GM19099 (cell line): ENCODE data around the gene UIMC1.

Experiments
- POLR2A ChIP-seq: IDR thresholded peaks from 3 replicates; pipeline ENCODE4 v1.6.1; 2011; ENCODE audit warnings: low read depth; ENCODE audit not compliant: insufficient read length; ENCODE audit errors: extremely low read depth

Gene UIMC1

DNA sequence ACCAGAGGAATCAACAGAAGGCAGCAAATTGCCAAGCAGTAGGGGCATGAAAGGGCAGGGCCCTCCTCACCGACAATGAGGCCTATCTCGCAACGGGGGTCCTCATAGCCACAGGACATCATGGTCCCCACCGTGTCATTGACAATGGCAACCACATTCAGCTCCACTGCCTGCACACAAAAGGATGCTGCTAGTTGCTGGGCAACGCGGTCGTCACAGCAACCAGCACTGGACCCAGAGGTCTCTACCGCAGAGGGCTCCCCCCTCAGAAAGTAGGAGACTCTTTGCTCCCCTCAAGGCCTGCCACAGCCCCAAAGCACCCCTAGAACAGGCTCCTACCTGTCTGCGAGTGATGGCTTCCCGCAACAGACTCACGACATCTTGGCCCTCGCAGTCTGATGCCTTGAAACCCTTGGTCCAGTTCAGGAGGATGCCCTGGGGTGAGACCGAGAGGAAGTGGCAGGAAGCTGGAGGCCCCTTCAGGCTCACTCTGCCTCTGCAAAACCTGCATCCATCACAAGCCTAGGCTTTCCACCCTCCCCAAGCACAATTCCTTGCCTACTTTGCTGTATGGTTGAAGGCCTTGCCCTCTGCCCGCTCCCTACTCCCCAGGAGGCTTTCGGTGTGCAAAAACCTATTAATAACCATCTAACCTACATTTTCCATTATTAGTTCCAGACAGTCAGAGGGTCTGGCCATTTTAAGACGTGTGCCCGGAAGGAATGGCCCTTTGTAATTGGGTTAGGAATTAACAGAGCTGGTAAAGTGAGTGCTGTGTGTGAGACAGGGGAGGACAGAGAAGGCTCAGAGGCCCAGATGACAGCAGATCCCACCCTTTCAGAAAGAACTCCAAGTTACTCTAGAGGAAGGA, 122.6 kb downstream of the UIMC1 start:
- no peak for TF ChIP-seq POLR2A

GRCh38 chr5:176882567-176882903, 124.0 kb downstream of the UIMC1 start:
- no peak for TF ChIP-seq POLR2A

DNA sequence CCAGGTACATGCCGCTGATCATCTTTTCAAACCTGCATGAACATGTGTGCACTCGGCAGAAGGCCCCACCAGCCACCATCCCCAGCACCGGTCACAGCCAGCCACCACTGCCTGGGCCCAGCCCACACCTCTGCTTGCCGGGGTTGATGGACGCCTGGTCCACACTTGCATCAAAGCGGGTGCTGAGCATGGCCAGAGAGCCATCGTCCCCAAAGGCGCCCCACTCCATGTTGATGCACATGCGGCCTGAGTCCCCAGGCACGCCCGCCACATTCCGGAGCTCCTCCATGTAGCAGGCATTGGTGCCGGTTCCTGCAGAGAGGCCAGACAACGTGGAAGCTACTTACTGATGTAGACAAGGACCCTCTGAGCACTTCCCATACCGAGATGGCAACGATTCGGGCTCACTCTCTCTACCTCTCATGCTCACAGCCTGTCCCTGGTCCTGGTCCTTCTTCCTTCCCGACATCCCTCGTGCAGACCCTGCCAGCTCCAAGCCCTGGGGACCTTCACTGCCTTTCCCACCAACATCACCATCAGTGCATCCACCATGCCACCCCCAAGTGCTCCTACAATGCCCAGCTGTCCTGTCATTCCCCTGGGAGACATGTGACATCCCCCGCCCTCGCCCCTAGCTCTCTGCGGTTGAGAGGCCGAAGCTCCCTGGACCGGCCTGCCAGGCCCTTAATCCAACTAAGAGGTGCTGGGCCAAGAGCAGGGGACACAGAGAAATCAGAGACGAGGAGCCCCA, 124.6 kb downstream of the UIMC1 start:
- no peak for TF ChIP-seq POLR2A

DNA sequence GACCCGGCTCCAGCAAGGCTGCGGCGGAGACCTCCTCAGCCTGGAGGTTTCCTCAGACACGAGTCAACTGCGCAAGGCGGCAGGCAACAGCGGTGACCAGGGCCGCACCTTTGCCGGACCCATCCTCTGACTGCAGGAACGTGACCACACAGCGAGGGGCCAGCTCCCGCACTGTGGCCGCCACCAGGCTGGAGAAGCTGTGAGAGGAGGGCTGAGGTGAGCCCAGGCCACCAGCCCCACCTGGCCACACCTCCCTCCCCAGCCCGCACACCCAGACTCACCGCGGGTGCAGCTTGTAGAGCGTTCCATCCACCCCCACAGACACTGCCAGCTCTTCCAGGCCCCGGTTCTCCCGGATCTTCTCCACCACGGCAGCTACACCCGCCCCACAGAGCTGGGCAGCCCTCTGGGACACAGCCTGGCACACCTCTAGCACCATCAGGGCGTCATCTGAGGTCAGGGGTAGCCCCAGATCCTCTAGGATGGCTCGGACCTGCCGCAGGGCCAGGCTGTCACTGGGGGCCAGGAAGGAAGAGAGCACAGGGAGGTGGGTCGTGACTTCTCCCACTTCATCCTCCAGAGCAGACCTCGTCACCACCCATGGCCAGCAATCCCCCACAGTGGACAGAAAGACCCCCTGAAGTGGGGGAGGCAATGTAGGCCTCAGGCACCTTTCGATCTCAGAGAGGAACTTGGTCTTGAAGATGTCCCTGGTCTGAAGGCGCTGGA, 125.4 kb downstream of the UIMC1 start:
- no peak for TF ChIP-seq POLR2A

GRCh38 chr5:176880366-176881020, 126.1 kb downstream of the UIMC1 start:
- TF ChIP-seq POLR2A, result no peak

GRCh38 chr5:176879663-176880361, 126.8 kb downstream of the UIMC1 start:
- no peak for TF ChIP-seq POLR2A

DNA sequence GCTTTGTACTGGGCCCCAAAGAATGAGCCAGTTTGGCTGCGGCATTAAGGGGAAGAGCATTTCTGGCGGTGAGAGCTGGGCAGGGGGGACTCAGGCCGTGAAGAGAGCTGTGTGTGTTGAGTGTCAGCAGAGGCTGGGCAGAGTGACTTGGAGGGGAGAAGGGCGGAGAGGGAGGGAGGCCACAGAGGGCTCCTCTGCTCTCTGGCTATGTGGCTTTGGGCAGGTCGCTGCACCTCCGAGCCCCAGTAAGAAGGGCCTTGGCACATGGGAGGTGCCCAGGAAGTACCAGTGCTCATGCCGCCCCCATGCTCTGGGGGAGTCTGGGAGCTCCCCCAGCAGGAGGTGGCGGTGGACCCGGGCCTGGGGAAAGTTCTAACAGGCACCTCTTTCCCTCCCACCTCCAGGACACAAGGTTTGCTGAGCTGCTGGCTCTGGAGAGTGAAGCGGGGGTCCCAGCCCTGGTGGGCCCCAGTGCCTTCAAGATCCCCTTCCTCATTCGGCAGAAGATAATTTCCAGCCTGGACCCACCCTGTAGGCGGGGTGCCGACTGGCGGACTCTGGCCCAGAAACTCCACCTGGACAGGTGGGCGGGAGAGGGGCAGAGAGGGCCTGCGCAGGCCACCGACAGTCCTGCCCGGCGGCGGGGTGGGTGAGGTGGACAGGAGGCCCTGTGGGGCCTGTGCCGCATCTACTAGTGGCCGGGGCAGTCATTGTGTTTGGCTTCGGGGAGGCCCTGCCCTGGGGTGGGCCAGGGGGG, 127.5 kb downstream of the UIMC1 start:
- no peak for TF ChIP-seq POLR2A

DNA sequence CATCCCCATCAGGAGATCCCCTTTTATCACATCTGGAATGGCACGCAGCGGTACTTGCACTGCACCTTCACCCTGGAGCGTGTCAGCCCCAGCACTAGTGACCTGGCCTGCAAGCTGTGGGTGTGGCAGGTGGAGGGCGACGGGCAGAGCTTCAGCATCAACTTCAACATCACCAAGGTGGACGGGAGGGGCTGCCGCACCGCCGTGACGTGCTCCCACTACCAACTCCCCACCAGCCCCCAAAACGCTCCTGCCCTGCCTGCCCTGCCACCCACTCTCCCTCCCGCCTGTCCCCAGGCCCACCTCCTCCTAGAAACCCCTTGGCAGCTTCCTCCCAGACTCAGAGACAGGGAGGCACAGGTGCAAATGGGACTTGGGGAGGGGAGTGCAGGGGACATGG, 128.1 kb downstream of the UIMC1 start:
- no peak for TF ChIP-seq POLR2A

GRCh38 chr5:176877793-176878331, 128.7 kb downstream of the UIMC1 start:
- TF ChIP-seq POLR2A, result no peak

DNA sequence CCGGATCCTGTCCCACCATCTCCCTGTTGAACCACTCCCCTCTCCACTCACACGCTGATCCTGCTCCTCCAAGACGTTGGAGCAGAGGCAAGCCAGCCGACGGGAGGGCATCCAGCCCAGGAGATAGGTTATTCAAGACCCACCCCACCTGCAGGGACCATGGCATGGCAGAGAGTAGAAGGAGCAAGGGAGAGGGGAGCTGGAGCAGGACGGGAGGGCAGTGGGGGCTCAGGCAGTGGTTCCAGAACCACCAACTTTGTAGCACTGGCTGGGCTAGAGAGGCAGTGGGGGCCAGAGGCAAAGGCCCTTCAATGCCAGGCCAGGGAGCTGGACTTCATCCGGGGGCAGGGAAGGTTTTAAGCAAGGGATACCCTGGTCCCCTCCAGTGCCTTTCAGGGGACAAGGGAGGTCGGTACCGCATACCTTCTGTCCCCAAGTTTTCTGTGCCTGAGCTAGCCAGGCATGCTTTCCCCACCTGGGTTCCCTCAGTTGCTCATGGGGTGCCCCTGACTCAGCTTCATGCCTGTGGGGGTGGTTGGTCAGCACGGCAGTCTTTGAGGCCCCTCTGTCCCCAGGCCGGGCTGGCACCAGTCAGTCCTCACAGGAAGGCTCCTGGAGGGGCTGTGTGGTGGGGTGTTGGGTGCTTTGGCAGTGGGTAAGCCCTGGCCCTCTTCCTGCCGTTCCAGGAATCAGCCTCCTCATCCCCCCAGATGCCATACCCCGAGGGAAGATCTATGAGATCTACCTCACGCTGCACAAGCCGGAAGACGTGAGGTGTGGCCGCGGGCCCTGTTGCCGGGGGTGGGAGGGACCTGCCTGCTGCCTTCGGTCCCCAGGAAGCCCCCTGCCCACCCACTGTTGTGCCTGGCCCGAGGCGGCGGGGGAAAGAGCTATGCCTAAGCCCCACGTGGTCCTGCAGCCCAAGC, 129.8 kb downstream of the UIMC1 start:
- TF ChIP-seq POLR2A, result no peak

GRCh38 chr5:176875783-176876505, 130.6 kb downstream of the UIMC1 start:
- no peak for TF ChIP-seq POLR2A

- no peak for TF ChIP-seq POLR2A
These were observed 131.5 kb downstream of the UIMC1 start for GRCh38 chr5:176875014-176875550.
